Measurements from ENCODE around the gene PRKCH.

DNA sequence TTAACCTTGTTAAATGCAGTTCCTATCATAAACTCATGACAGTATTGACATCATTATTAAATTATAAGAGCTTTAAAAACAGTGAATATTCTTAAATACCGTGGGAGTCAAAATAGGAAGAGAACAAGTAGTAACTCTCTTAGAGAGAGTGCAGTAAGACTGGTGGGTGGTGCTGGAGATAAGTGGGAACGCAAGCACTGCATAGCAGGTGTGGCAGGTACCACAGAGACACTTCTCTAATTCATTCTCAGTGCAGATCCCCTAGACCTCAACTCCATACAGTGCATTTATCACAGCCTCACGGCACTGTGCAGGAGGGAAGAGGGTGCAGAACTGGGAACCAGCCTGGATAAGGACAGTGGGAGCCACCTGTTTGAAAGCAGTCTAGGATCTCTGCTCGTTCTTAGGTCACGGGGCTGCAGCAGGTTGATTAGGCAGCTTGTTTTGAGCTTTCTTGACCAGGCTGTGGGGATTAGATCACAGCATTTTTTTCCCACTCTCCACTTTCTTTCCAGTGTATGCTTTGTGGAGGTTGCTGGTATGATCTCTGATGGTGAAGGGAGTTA lies 165.6 kb downstream of the PRKCH start:
- no peak for TF ChIP-seq EZH2phosphoT487 (IDR thresholded peaks at IDR 0.05; ENCODE audit: insufficient read depth, low read depth)
- TF ChIP-seq EZH2 (IDR thresholded peaks at IDR 0.05; ENCODE audit: insufficient read depth, poor library complexity, severe bottlenecking): no peak

Data from GM23248 (cell line).